ENCODE results near the gene ZSCAN2.
"Not testable (repeated sequence)": the region's sequence is repeated elsewhere in the genome, so short reads cannot be mapped to it uniquely, and the experiment has no call there.

The ZSCAN2 gene

DNA sequence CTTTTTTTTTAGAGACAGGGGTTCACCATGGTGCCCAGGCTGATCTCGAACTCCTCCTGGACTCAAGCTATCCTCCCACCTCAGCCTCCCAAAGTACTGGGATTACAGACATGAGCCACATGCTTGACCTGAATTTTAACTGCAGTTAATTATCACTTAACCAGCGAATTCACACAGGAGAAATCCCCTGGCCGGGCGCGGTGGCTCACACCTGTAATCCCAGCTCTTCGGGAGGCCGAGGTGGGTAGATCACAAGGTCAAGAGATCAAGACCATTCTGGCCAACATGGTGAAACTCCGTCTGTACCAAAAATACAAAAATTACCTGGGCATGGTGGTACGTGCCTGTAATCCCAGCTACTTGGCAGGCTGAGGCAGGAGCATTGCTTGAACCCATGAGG lies 41.1 kb downstream of the ZSCAN2 start:
- not testable (repeated sequence) for DNase-seq (ENCODE audit: low spot score)

DNA sequence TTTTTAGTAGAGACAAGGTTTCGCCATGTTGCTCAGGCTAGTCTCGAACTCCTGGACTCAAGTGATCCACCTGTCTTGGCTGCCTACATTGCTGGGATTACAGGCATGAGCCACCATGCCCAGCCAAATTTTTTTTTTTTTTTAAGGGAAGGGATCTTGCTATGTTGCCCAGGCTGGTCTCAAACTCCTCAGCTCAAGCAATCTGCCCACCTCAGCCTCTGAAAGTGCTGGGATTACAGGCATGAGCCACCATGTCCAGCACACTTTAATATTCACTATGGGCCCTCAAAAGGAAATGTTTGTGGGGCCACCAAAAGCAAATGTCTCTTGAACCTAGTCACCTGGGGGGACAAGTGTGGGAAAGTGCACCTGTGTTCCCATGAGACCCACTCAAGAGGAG lies 41.8 kb downstream of the ZSCAN2 start:
- not testable (repeated sequence) for DNase-seq (ENCODE audit: low spot score)

DNA sequence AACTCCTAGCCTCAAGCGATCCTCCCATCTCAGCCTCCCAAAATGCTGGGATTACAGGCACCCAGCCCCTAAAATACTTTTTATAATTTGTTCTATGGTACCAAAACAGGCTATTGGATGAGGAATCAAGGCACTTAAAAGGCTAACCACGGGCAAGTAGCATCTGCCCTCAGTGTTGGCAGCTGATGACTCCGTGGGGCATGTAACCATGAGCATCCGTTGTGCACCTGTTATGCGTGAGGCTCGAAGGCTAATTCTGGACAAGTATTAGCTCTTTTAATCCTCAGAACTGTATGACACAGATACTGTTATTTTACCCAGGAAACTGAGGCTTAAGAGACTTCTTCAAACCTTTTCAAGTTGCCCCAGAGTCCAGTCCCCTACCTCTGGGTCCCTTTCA lies 43.0 kb downstream of the ZSCAN2 start:
- DNase-seq (ENCODE audit: low spot score) = no peak

DNA sequence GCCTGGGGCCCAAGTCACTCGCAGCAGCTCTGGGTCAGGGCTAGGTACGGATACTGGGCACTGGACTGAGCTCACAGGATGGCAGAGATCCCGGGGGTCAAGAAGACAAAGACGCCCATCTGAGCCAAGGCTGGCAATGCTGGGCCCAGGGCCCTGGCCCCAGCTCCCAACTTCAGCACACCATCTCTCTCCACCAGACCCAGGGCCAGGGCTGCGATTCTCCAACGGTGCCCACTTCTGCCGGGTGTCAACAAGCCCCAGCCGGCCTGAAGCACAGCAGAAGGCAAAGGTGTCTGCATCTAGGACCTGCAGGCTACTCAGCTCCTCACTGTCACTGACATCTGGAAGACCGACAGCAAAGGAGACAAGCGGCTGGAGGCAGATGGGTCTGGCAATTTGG lies 44.7 kb downstream of the ZSCAN2 start:
- no peak for DNase-seq (ENCODE audit: low spot score)

DNA sequence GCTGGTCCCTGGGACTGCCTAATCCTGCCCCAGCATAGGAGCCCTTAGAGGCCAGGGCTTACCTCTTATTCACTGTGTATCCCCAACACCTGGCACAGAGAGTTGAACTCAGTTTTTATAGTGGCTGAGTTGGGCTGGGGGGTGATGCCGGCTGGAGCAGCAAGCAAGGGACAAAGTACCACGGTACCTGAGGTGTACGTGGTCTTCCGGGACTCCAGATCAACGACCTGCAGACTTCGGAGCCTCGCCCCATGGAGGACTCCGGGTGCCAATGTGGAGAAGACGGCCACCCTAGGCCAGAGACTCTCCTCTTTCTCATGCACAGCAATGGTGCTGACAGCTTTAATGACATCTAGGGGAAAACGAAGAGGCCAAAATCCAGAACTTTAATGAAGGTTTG lies 45.2 kb downstream of the ZSCAN2 start:
- no peak for DNase-seq (ENCODE audit: low spot score)

DNA sequence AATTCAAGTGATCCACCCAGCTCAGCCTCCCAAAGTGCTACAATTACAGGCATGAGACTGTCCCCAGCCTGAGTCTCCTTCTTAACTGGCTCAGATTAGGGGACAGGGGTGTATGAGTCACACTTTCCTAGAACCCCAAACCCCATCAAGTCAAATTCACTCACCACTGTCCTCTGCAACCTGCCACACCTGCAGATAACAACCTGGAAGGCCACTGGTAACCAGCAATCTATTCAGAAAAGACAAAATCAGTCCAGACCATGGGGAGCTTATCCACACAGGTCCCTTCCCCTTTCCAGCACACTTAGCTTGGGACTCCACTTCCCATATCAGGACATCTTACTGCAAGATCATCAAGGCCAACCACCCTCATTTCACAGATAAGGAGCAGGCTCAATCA lies 46.9 kb downstream of the ZSCAN2 start:
- DNase-seq (ENCODE audit: low spot score) = no peak

DNA sequence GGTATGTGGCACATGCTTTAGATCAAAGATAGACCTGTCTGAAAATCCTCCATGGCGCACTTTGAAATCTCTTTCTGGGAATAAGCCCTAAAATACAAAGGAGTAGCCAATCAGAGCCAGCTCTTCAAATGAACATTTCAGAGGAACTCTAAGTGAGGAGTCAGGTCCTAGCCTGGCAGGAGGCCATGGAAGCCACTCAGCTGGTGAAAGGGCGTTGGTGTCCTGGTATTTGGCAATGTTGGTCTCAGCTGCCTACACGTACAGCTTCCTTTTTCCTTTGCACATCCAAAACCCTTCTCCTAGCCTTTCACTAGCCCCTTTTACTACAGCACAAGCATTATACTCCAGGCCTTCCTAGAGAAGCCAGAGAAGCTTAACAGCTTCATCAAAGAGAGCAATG lies 47.7 kb downstream of the ZSCAN2 start:
- no peak for DNase-seq (ENCODE audit: low spot score)

DNA sequence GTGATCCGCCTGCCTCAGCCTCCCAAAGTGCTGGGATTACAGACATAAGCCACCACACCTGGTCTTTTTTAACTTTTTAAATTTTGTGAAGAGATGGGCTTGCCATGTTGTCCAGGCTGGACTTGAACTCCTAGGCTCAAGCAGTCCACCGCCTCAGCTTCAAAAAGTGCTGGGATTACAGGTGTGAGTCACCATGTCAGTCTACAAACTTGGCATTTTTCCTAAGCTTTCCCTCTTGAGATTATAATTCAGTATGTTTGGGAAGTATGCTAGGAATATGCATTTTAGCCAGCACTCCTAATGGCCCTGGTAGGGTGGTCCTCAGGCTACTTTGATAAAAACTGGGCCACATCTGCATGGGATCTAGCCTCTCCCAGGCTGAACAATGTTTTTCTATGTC lies 48.9 kb downstream of the ZSCAN2 start:
- no peak for DNase-seq (ENCODE audit: low spot score)

DNA sequence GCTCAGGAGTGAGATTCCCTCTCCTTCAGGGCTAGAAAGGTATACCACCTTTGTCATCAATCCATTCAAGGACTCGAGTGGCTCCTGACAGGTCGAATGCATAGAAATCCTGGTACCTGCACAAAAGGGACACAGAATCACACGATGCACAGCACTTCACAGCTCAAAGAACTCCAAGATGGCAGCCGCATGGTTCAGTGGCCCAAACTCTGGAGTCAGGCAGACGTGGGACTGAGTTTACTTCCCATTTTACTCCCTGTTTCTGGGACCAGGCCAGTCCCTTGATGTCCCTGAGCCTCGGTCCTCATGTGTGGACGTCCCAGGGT lies 52.7 kb downstream of the ZSCAN2 start:
- DNase-seq (ENCODE audit: low spot score) = no peak

DNA sequence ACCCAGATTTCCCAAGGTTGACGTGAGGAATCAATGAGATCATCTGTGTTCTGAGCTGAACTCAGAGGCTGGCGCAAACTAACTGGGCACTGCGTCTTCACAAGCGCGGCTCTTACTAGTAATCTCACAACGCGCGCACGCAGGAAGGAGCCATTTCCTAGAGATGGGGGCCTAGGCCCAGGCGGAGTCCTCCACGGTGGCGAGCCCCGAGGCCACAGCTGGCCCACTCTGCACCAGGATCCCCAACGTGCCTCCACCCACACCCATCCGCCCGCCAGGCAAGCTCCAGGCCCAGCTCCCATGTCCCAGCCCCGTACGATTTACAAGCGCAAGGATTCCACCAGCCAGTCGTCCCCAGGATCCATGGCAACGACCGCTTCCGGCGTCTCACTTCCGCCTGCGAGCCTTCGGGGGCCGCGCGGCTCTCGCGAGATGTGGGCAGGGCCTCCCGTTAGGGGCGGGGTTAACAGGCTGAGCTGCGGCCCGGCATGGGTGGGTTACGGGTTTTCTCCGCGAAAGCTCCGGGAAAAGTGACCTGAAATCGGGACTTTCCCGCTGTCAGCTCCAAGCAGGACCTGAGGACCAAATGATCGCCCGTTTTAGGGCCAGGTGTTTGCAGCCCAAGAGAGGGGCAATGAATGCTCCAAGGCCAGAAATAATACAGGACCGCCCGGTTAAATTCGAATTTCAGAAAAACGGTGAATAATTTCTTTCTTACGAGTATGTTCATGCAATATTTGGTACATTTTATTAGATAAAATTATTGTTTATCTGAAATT lies 53.3 kb downstream of the ZSCAN2 start, which contains the start of gene WDR73:
WDR73 (minus strand) TSS at position 374 of the 779 bp plus-strand sequence; CDS start at position 365, 9 bp downstream.
- peak; percentile 96 for DNase-seq (ENCODE audit: low spot score)

DNA sequence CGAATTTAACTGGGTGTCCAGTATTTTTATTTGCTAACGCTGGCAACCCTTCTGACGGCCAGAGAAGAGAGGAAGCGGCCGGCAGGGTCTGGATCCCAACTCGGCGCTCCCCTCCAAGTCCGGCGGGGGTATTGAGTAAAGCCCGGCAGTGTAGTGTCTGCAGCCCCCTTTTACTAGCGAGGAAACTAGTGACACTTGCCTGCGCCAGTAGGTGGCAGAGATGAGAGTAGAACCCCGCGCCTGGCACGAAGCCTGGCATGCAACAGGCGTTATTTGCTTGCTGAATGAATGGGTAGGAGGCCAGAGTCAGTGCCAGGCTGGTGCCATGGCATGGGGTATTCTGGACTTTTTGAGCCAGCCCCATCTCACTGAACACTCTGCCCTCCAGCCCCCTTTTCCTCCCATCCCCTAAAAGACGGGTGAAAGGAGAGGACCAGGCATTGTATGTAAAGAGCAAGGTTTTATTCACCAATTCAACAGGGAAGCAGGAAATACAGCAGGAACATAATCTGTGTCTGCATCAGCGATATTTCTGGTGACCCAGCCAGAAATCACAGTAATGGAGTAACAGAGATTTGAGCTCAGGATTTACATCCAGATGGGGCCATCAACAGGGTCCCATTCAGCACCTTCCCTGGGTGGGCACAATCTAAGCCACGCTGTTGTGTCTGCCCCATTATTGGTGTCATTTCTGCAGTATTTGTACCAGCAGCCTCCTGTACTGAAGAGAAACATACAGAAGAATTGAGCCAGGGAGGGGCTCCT lies 54.1 kb downstream of the ZSCAN2 start:
- DNase-seq (ENCODE audit: low spot score) = peak; percentile 82

DNA sequence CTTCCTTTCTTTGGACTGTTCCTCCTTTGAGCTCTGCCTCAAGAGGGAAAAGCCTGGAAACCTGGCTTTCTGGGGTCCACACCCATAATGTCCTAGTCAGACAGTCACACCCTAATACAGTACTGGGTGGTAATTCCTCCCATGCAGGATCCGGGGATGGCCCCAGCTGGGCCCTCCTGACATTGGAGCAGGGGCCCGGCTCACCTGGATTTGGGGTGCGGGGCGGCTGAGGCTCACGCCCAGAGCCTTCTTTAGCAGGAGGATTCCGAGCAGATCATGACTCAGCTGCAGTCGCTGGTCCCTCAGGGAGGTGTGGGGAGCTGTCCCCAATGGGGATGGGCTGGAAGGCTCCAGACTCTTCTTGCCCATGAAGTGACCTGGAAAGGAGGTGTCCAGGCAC lies 56.2 kb downstream of the ZSCAN2 start:
- DNase-seq (ENCODE audit: low spot score) = no peak

DNA sequence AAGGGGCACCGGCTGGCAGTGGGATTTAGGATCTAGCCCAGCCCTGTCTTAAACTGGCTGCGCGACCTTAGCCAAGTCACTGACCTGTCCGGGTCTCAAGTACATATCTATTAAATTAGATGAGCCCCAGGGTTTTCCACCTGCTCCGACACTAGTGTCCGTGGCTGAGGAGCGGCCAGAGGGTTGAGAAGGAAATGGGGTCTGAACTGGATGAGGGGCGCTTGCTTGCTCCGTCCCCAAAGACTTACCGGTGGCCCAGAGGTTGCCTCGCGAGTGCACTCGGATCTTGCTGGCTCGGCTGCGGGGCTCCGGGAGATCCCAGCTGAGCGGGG lies 56.9 kb downstream of the ZSCAN2 start:
- no peak for DNase-seq (ENCODE audit: low spot score)

DNA sequence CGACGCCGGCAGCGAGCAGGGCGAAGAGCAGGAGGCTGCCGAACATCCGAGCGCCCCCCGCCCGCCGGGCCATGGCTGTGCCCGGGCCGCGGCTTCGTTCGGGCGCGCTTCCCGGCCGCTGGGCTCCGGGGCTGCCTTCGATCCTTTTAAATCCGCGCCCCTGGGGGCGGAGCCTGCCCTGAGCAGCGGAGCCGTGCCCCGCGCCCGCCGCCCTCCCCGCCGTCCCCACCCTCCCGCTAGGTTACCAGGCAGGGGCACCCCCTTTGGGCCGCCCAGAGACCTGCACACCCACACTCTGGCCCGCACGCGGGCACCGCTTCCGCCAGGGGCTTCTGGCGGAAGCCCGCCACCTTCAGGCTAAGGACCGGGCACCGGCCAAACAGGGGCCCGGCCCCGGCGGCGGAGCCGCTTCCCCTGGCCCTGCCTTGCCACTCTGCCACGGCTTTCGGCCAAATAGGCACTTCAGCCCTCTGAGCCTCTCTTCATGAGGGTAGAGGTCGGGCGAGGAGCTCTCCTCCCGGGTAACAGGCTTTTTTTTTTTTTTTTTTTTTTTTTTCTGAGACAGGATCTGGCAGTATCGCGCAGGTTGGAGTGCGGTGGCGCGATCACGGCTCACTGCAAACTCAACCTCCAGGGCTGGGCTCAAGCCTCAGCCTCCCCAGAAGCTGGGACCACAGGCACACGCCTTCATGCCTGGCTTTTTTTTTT lies 57.4 kb downstream of the ZSCAN2 start, which contains the start of gene NMB:
NMB (minus strand) TSS at position 120 of the 708 bp plus-strand sequence; CDS start at position 73, 47 bp downstream.
- DNase-seq (ENCODE audit: low spot score) = peak; percentile 43

DNA sequence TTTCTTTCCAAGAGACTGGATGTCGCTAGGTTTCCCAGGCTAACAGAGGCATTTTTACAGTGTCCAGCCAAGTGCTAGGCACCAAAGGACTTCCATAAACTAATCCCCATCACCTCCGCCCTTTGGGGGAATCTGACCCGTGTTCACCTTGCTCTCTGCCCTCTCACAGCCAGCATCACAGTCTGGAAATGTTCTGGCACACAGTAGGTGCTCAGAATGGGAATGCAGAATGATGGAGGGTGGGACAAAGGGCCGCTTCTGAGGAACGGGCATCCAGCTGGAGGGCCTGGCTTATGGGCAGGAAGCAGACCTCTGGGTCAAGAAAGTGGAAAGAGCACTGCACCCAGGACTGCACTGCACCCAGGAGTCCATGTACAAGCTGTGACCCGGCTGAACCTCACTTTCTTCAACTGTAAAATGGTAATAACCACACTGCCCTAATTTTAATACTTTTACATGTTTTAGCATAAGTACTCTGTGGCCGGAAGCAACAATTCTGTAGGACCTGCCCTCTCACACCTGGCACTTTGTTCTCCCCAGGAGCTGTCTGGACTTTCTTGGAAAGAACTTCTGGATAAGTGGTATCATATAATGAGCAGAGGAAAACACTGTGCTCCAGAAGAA lies 58.1 kb downstream of the ZSCAN2 start:
- DNase-seq (ENCODE audit: low spot score) = no peak

DNA sequence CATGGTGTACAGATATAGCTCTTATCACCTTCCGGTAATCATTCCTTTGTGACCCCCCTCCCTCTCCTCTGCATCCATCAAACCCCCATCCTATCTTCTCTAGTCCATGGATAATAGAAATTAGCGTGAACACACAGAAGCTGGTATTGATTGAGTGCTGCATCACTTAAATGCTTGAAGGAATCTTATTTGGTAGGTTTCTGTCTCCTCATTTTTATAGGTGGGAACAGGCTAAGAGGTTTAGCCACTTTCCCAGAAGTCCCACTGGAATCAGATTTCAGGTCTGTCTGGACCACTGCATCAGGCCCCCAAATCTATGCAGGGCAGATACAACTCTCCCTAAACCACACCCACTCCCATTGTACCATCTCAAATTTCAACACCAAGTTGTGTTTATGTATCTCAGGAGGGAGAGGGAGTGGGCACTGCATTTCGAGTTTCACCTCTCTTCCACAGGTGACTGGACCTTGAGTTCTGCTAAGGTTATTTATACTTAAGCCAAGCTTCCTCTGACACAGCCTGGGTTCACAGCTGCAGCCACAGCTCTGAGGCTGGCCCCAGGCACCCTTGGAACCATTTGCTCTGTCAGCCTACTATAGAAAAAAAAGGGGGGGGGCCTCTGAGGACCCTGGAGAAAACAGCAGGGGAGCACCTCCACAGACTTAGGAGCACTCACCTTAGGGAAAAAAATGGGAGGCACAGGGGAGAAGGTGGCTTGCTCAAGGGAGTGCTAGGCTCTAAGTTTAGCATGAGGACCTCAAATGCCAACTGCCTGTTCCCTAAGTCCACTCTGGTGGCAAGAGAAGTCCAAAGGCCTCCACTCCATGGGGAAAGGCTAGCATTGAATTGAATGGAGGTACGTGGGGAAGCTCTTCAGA lies 59.3 kb downstream of the ZSCAN2 start:
- no peak for DNase-seq (ENCODE audit: low spot score)

DNA sequence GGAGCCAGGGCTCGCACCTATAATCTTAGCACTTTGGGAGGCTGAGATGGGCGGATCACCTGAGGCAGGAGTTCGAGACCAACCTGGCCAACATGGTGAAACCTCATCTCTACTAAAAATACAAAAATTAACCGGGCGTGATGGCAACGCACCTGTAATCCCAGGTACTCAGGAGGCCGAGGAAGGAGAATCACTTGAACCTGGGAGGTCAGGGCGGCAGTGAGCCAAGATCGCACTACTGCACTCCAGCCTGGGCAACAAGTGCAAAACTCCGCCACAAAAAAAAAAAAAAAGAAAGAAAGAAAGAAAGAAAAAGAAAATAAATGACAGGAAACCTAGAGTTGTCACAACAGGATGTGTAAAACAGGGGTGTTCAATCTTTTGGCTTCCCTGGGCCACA lies 60.2 kb downstream of the ZSCAN2 start:
- DNase-seq (ENCODE audit: low spot score) = no peak

DNA sequence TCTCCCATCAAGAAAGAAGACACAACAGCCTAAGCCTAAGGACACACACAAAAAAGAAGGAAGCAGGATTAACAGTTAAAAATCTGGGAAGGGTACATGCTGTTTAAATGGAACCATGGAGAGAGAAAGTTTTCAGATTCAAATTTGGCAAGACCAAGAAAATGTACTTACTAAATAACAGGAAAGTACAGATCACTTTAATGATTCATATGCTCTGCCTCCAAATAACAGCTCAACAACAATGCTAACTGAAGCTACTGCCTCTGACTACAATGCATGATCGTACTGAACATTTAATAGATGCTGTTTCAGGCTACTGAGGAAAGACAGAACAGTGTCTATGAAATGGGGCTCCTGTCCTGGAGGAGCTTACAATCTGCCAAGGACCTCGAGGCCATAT lies 65.6 kb downstream of the ZSCAN2 start:
- DNase-seq (ENCODE audit: low spot score) = no peak

DNA sequence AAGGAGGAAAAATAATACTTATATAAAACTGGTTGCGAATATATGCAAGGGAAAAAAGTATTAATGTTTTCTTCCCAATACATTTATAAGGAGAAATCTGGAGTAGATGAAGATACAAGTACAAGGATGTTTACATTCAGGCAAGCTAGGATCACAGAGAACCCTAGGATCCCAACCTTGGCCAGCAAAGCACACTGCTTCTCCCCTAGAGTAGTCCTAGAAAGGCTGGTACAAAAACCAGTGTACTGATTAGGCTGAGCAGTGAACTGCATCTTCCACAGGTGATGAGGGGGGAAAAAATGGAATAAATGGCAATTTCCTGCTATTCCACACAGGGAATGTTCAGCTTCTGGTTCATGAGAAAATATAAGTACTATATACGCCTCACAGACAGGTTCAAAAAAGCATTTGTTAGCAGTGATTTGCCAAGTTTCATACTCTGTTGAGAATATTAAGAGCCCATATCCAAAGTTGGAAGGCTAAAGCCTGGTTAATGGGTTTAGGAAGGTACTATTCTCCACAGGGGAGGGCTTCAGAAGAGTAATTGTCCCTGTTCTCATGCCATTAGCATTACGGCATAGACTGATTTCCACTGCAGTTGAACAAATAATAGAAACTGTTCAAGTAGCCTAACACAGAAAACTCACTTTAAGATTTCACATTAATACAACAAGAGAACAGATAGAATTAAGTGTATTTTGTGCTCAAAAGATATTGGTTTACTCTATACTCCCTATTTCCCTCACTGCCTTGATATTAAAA lies 67.6 kb downstream of the ZSCAN2 start:
- no peak for DNase-seq (ENCODE audit: low spot score)

DNA sequence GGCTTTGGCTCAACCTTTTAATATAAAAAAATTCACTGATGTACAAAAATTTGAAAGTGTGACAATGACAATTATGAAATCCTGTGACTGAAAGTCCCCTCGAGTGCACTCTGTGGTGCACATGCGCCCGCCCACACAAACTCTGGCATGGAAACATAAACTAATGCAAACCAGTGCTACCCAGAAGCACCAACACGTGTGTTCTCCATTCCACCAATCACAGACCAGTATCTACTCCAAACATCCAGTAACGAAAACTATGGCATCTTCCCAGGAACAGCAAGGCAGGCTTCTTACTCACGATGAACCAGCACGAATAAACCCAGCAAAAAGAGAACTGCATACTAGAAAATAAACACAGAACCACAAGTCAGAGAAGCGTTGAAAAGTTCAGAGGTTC lies 68.9 kb downstream of the ZSCAN2 start:
- no peak for DNase-seq (ENCODE audit: low spot score)

DNA sequence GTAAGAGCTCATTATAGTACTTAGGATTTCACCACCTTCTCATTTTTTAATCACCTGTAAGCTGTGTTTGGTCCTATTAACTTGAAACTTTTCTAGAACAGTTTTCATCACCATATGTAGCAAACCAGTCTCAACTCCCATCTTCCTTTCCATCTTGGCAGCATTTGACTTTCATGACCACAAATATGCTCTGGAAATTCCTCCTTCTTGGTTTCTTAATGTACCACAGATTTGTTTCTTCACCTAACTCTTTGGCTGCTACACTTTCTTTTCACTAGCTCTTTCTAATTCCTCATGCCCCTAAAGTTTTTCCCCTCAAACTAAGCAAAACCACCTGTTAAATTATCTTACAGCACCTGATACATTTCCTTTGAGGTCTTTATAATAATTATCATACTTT lies 70.4 kb downstream of the ZSCAN2 start:
- no peak for DNase-seq (ENCODE audit: low spot score)
